ENCODE results near the gene SURF4. TPM values are rescaled to one million over a fixed set of nuclear protein-coding genes. Genes with fewer than 3 reads are reported as not detected.
"Not testable (repeated sequence)": the region's sequence is repeated elsewhere in the genome, so short reads cannot be mapped to it uniquely, and the experiment has no call there.

Gene SURF4
- total and polyA plus RNA-seq, 2 of the 13 experiments (the other 11 are each of a cell fraction or from before 2014, with no cell fraction given) = 220 to 265 TPM

GRCh38 chr9:133377721-133378216 is 1.9 kb upstream of the SURF4 start (continued):
- TF ChIP-seq ZNF225 (CRISPR knock-in tag; IDR thresholded peaks at IDR 0.05) (no peak), ZNF800 (CRISPR knock-in tag; IDR thresholded peaks at IDR 0.05) (peak; percentile 66; the same call in 1 of the 2 replicates), GTF2F1 (IDR thresholded peaks at IDR 0.05; ENCODE audit: low read length) (no peak), ISX (CRISPR knock-in tag; conservative IDR thresholded peaks at IDR 0.05) (no peak), ZC3H13 (CRISPR knock-in tag; IDR thresholded peaks at IDR 0.05) (no peak)
- TF ChIP-seq, protein P1, sequence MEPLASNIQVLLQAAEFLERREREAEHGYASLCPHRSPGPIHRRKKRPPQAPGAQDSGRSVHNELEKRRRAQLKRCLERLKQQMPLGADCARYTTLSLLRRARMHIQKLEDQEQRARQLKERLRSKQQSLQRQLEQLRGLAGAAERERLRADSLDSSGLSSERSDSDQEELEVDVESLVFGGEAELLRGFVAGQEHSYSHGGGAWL (CRISPR knock-in tag; IDR thresholded peaks at IDR 0.05) = no peak

DNA sequence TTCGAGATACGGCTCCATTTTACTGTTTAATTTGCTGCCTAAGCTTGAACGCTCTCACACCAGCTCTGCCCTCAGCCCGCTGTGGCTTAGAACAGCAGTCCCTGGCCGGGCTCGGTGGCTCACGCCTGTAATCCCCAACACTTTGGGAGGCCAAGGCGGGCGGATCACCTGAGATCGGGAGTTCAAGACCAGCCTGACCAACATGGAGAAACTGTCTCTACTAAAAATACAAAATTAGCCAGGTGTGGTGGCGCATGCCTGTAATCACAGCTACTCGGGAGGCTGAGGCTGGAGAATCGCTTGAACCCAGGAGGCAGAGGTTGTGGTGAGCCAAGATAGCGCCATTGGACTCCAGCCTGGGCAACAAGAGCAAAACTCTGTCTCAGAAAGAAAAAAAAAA is 1.4 kb upstream of the SURF4 start:
- Histone ChIP-seq H3K79me2 (ENCODE audit: insufficient read depth, low read length) (peaks cover 32% of the 10 kb centered on the region), H3K4me2 (ENCODE audit: low read depth, low read length) (peak overlapping the region; percentile 87), H3K36me3 (replicated peaks in 1 of 2; ENCODE audit: control insufficient read depth in 1 of 2, insufficient read depth in 2 of 2, low read length in 2 of 2) (peaks cover 2 to 12% of the 10 kb centered on the region in 2 experiments; a peak in 3 of 5 replicates), H3K4me1 (ENCODE audit: insufficient read depth, low read length) (peaks cover 57% of the 10 kb centered on the region), H3K4me3 (replicated peaks in 1 of 3; ENCODE audit: insufficient read depth in 1 of 3, low read depth in 2 of 3, low read length in 3 of 3) (peak overlapping the region in 2 of 3 experiments; percentile 75 to 86; a peak in 2 of 6 replicates), H4K20me1 (ENCODE audit: insufficient read depth, low read length) (peaks cover 28% of the 10 kb centered on the region), H3K9ac (ENCODE audit: insufficient read depth, low read depth, low read length) (peak overlapping the region; percentile 99; the same call in 1 of the 2 replicates)
- TF ChIP-seq, protein P2, sequence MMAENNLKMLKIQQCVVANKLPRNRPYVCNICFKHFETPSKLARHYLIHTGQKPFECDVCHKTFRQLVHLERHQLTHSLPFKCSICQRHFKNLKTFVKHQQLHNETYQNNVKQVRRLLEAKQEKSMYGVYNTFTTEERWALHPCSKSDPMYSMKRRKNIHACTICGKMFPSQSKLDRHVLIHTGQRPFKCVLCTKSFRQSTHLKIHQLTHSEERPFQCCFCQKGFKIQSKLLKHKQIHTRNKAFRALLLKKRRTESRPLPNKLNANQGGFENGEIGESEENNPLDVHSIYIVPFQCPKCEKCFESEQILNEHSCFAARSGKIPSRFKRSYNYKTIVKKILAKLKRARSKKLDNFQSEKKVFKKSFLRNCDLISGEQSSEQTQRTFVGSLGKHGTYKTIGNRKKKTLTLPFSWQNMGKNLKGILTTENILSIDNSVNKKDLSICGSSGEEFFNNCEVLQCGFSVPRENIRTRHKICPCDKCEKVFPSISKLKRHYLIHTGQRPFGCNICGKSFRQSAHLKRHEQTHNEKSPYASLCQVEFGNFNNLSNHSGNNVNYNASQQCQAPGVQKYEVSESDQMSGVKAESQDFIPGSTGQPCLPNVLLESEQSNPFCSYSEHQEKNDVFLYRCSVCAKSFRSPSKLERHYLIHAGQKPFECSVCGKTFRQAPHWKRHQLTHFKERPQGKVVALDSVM (CRISPR knock-in tag; IDR thresholded peaks at IDR 0.05) = peak; percentile 23; the same call in 1 of the 2 replicates
- peak; percentile 96 for TF ChIP-seq ZBTB38 (CRISPR knock-in tag; IDR thresholded peaks at IDR 0.05)
- peak; percentile 86 for TF ChIP-seq ZNF460 (CRISPR knock-in tag; IDR thresholded peaks at IDR 0.05; ENCODE audit: borderline replicate concordance)
- 0 out of 2 replicates have a peak, but pooled peaks have one; percentile 38 for TF ChIP-seq ZBTB33 (CRISPR knock-in tag; IDR thresholded peaks at IDR 0.05)
- H2AFZ ChIP-seq (ENCODE audit: low read length); FAIRE-seq; ATAC-seq; DNase-seq (ENCODE audit: low spot score); CTCF ChIA-PET (ENCODE audit: low intra/inter-chr PET ratio, low total read pairs); in situ Hi-C loops (cut with HindIII; ENCODE audit: extremely low pct_ligation_motif_present, low pct_unique_long_range_greater_than_20kb); intact Hi-C loops (cut with micrococcal nuclease; ENCODE audit: unreplicated experiment); BruUV-seq (replicated peaks); H3K27ac ChIP-seq (ENCODE audit: extremely low read length, insufficient read depth, low read length); H3K27me3 ChIP-seq (ENCODE audit: control insufficient read depth in 1 of 2, insufficient read depth in 2 of 2, low read length in 2 of 2); H3K9me3 ChIP-seq (ENCODE audit: low read length): not testable (repeated sequence)
- POLR2A ChIA-PET = interaction anchor here (1.2 to 3.3 kb wide), 7 partner anchors 9 to 82 kb away, joined by 3 to 16 read pairs (median 6); partner anchors contain the start of genes CACFD1, MED22 and RPL7A
- 72% methylated on average over 14 of the region's 14 CpGs for WGBS (ENCODE audit: low lambda C conversion rate)
